Measurements from ENCODE around the gene RHOBTB3.
"Not testable (repeated sequence)": the region's sequence is repeated elsewhere in the genome, so short reads cannot be mapped to it uniquely, and the experiment has no call there.

RHOBTB3 gene

GRCh38 chr5:95699337-95699736 is 31.8 kb upstream of the RHOBTB3 start:
- H3K4me3 ChIP-seq (ENCODE audit: low read depth, low read length) = no peak overlapping the region
- TF ChIP-seq CTCF (IDR thresholded peaks at IDR 0.05; ENCODE audit: low read depth, low read length) = no peak
- no peak for TF ChIP-seq POLR2A (IDR thresholded peaks at IDR 0.05; ENCODE audit: extremely low read depth, insufficient read length)
- TF ChIP-seq MYC (IDR thresholded peaks at IDR 0.05; ENCODE audit: low read depth, low read length) = no peak
- no peak for TF ChIP-seq MAX (IDR thresholded peaks at IDR 0.05; ENCODE audit: low read depth, low read length)
- DNase-seq (ENCODE audit: low read depth) = no peak

DNA sequence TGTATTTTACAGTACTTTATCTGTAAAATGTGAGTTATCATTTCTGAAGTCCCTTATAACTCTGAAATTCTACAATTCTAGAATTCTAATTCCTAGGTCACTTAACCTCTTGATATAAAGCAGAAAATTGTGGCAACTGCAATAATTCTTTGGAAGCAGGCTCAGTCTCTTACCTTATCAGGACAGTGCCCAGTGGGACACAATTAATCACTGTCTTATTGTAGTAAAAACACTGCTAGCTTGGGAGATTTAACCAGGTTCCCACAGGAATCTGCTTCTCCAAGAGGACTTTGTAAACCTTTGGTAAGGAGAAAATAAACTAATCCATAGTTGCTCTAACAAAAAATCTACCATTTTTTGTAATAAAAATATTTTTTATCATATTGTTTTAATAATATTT is 30.1 kb upstream of the RHOBTB3 start:
- TF ChIP-seq MAX (IDR thresholded peaks at IDR 0.05; ENCODE audit: low read depth, low read length) = no peak
- TF ChIP-seq POLR2A (IDR thresholded peaks at IDR 0.05; ENCODE audit: extremely low read depth, insufficient read length) = no peak
- no peak for TF ChIP-seq CTCF (IDR thresholded peaks at IDR 0.05; ENCODE audit: low read depth, low read length)
- TF ChIP-seq MYC (IDR thresholded peaks at IDR 0.05; ENCODE audit: low read depth, low read length) = no peak
- no peak for DNase-seq (ENCODE audit: low read depth)
- H3K4me3 ChIP-seq (ENCODE audit: low read depth, low read length) = no peak overlapping the region

- H3K4me3 ChIP-seq (ENCODE audit: low read depth, low read length) = no peak overlapping the region
- DNase-seq (ENCODE audit: low read depth) = no peak
- no peak for TF ChIP-seq POLR2A (IDR thresholded peaks at IDR 0.05; ENCODE audit: extremely low read depth, insufficient read length)
- no peak for TF ChIP-seq CTCF (IDR thresholded peaks at IDR 0.05; ENCODE audit: low read depth, low read length)
- TF ChIP-seq MYC (IDR thresholded peaks at IDR 0.05; ENCODE audit: low read depth, low read length) = no peak
- no peak for TF ChIP-seq MAX (IDR thresholded peaks at IDR 0.05; ENCODE audit: low read depth, low read length)
Observed at GRCh38 chr5:95704150-95704549, 27.0 kb upstream of the RHOBTB3 start.

DNA sequence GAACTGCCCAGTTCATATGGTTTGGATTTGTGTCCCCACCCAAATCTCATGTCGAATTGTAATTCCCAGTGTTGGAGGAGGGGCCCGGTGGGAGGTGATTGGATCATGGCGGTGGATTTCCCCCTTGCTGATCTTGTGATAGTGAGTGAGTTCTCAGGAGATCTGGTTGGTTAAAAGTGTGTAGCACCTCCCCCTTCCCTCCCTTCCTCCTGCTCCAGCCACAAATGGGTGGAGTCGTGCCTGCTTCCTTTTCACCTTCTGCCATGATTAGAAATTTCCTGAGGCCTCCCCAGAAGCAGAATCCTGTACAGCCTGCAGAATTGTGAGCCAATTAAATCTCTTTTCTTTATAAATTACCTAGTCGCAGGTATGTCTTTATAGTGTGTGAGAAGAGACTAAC is 24.9 kb upstream of the RHOBTB3 start:
- H3K4me3 ChIP-seq (ENCODE audit: low read depth, low read length); DNase-seq (ENCODE audit: low read depth): not testable (repeated sequence)

- TF ChIP-seq POLR2A (IDR thresholded peaks at IDR 0.05; ENCODE audit: extremely low read depth, insufficient read length) (no peak), CTCF (IDR thresholded peaks at IDR 0.05; ENCODE audit: low read depth, low read length) (no peak), MYC (IDR thresholded peaks at IDR 0.05; ENCODE audit: low read depth, low read length) (no peak), MAX (IDR thresholded peaks at IDR 0.05; ENCODE audit: low read depth, low read length) (no peak)
- no peak overlapping the region for H3K4me3 ChIP-seq (ENCODE audit: low read depth, low read length)
- no peak for DNase-seq (ENCODE audit: low read depth)
Observed at GRCh38 chr5:95707055-95707454, 24.1 kb upstream of the RHOBTB3 start.

DNA sequence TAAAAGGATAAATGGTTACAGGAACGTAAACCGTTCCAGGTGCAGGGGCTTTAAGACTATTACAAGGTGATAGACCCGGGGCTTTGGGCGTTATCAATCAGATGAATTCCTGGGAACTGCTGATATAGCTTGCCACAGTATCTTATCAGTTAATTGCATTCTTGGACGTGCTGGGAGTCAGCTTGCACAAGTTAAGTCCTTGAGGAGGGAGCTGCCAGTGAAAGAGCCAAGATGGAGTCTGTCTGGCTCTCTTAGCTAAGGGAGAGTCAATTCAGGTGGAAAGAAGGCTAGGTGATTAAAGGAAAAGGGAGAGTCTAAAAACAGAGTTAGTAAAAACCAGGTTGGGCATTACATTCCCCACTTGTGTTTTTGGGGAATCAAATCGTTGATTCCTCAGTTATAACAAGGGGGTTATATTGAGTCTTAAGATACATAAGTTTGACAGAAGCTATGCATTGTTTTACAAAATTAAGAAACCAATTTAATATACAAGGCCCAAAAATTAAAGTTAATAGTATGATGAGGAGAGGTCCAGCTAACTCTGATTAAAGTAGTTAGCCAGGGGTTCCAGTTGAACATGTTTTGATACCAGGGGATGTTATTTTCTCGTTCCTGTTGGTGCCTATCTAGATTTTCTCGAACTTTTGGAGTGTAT is 23.5 kb upstream of the RHOBTB3 start:
- H3K4me3 ChIP-seq (ENCODE audit: low read depth, low read length); DNase-seq (ENCODE audit: low read depth): not testable (repeated sequence)

- TF ChIP-seq POLR2A (IDR thresholded peaks at IDR 0.05; ENCODE audit: extremely low read depth, insufficient read length) = no peak
- no peak for TF ChIP-seq CTCF (IDR thresholded peaks at IDR 0.05; ENCODE audit: low read depth, low read length)
- no peak for TF ChIP-seq MYC (IDR thresholded peaks at IDR 0.05; ENCODE audit: low read depth, low read length)
- no peak for TF ChIP-seq MAX (IDR thresholded peaks at IDR 0.05; ENCODE audit: low read depth, low read length)
- no peak for DNase-seq (ENCODE audit: low read depth)
Observed at GRCh38 chr5:95708876-95709275, 22.3 kb upstream of the RHOBTB3 start.

More at GRCh38 chr5:95708876-95709275, 22.3 kb upstream of the RHOBTB3 start:
- no peak overlapping the region for H3K4me3 ChIP-seq (ENCODE audit: low read depth, low read length)

Data from NB4 (cell line).